ENCODE measurements around the gene RNF114.
"Not testable (repeated sequence)": the region's sequence is repeated elsewhere in the genome, so short reads cannot be mapped to it uniquely, and the experiment has no call there.

RNF114 gene

GRCh38 chr20:49995586-49995985 lies 59.4 kb downstream of the RNF114 start:
- no peak for TF ChIP-seq CTCF (IDR thresholded peaks at IDR 0.05; ENCODE audit: borderline replicate concordance, control extremely low read depth, extremely low read depth, insufficient read depth, missing control alignments)
- in situ Hi-C loops (cut with MboI; ENCODE audit: low sequenced_read_pairs, unreplicated experiment), result no loop called here
- DNase-seq (ENCODE audit: low spot score), result no peak

- in situ Hi-C loops (cut with MboI; ENCODE audit: low sequenced_read_pairs, unreplicated experiment); DNase-seq (ENCODE audit: low spot score): not testable (repeated sequence)
Observed at GRCh38 chr20:49998478-49999188, 62.4 kb downstream of the RNF114 start.

- DNase-seq (ENCODE audit: low spot score), result peak; percentile 68
- in situ Hi-C loops (cut with MboI; ENCODE audit: low sequenced_read_pairs, unreplicated experiment), result no loop called here
- TF ChIP-seq CTCF (IDR thresholded peaks at IDR 0.05; ENCODE audit: borderline replicate concordance, control extremely low read depth, extremely low read depth, insufficient read depth, missing control alignments), result no peak
Observed at GRCh38 chr20:49999329-49999728, 63.1 kb downstream of the RNF114 start.

- DNase-seq (ENCODE audit: low spot score); in situ Hi-C loops (cut with MboI; ENCODE audit: low sequenced_read_pairs, unreplicated experiment): not testable (repeated sequence)
Observed at GRCh38 chr20:50000548-50001222, 64.5 kb downstream of the RNF114 start.

DNA sequence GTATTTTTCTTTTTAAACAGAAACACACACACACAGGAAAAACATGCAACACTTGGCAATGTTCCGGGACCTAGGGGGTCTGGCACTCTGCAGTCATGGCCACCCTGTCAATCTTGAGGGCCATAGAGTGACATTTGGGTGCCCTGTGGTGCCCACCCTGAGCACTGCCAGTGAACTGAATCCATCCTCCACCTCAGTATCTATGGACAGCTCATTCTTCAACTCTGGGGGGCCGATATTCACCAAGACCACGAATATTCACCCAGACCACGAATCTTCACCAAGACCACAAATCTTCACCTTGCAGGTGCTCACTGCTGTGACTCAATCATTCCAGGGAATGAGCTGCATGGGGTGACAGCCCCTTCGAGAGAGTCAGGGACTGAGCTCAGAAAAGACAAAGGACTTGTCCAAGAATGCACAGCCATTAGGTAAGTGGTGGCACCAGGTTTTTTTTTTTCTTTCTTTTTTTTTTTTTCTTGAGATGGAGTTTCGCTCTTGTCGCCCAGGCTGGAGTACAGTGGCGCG lies 65.7 kb downstream of the RNF114 start:
- TF ChIP-seq CTCF (IDR thresholded peaks at IDR 0.05; ENCODE audit: borderline replicate concordance, control extremely low read depth, extremely low read depth, insufficient read depth, missing control alignments), result no peak
- no peak for DNase-seq (ENCODE audit: low spot score)
- in situ Hi-C loops (cut with MboI; ENCODE audit: low sequenced_read_pairs, unreplicated experiment), result no loop called here

GRCh38 chr20:50003253-50003656 lies 67.1 kb downstream of the RNF114 start:
- DNase-seq (ENCODE audit: low spot score), result no peak
- in situ Hi-C loops (cut with MboI; ENCODE audit: low sequenced_read_pairs, unreplicated experiment), result no loop called here

More at GRCh38 chr20:50003253-50003656, 67.1 kb downstream of the RNF114 start:
- TF ChIP-seq CTCF (IDR thresholded peaks at IDR 0.05; ENCODE audit: borderline replicate concordance, control extremely low read depth, extremely low read depth, insufficient read depth, missing control alignments), result no peak

All from GM13976 (cell line).